CMK (cell line): ENCODE data around the gene HES1.
"Not testable (repeated sequence)": the region's sequence is repeated elsewhere in the genome, so short reads cannot be mapped to it uniquely, and the experiment has no call there.

Experiments used
- DNase-seq: peaks from one replicate; pipeline ENCODE4 v3.0.0-alpha.2; 2010; ENCODE audit warnings: low read depth

HES1 gene

GRCh38 chr3:194128202-194128918, 7.6 kb upstream of the HES1 start:
- no peak for DNase-seq

GRCh38 chr3:194128919-194129295, 7.0 kb upstream of the HES1 start:
- DNase-seq, result not testable (repeated sequence)

- no peak for DNase-seq
Measured at GRCh38 chr3:194129581-194130133, 6.3 kb upstream of the HES1 start.

- no peak for DNase-seq
Measured at GRCh38 chr3:194130188-194130587, 5.8 kb upstream of the HES1 start.

GRCh38 chr3:194130807-194131589, 5.0 kb upstream of the HES1 start:
- no peak for DNase-seq

- DNase-seq, result no peak
Measured at GRCh38 chr3:194132465-194133286, 3.3 kb upstream of the HES1 start.

GRCh38 chr3:194133661-194134230, 2.2 kb upstream of the HES1 start:
- peak; percentile 15 for DNase-seq

GRCh38 chr3:194134231-194134756, 1.7 kb upstream of the HES1 start:
- DNase-seq, result peak; percentile 60

GRCh38 chr3:194134757-194135515, 1.0 kb upstream of the HES1 start:
- DNase-seq, result peak; percentile 73

- DNase-seq, result no peak
Measured at GRCh38 chr3:194135516-194135805, 487 bp upstream of the HES1 start.

- DNase-seq, result no peak
Measured at GRCh38 chr3:194136519-194137007, 615 bp downstream of the HES1 start.

GRCh38 chr3:194137008-194137505, 1.1 kb downstream of the HES1 start:
- DNase-seq, result peak; percentile 17

GRCh38 chr3:194137506-194138474, 1.8 kb downstream of the HES1 start:
- DNase-seq, result peak; percentile 21

- DNase-seq, result no peak
Measured at GRCh38 chr3:194138732-194139070, 2.8 kb downstream of the HES1 start.

- DNase-seq, result peak; percentile 70
Measured at GRCh38 chr3:194139071-194139813, 3.3 kb downstream of the HES1 start.

GRCh38 chr3:194139814-194140391, 4.0 kb downstream of the HES1 start:
- DNase-seq, result no peak

- peak; percentile 42 for DNase-seq
Measured at GRCh38 chr3:194140520-194141414, 4.8 kb downstream of the HES1 start.
